SK-N-SH treated with all-trans-retinoic acid at 6 μM for 48 hours (cell line): Measurements from ENCODE around the gene RBP2.

Experiments used
- ARNTL ChIP-seq: fragments of 450-650 bp; formaldehyde crosslinking; IDR thresholded peaks from 2 replicates; pipeline ENCODE4 v1.5.0; 2020; ENCODE audit warnings: low read depth, mild to moderate bottlenecking, moderate library complexity, borderline replicate concordance
- BACH2 ChIP-seq: fragments of 250-450 bp; sonication (Bioruptor Pico); IDR thresholded peaks from 2 replicates; pipeline ENCODE4 v1.9.0; 2021; ENCODE audit warnings: mild to moderate bottlenecking, borderline replicate concordance
- ESRRG ChIP-seq: fragments of 250-450 bp; sonication (Bioruptor Pico); IDR thresholded peaks from 2 replicates; pipeline ENCODE4 v1.6.1; 2021; ENCODE audit warnings: mild to moderate bottlenecking
- PPARA ChIP-seq: fragments of 250-450 bp; sonication (Bioruptor Pico); IDR thresholded peaks from 2 replicates; pipeline ENCODE4 v1.5.0; 2020; ENCODE audit warnings: mild to moderate bottlenecking, borderline replicate concordance
- SNAI2 ChIP-seq: fragments of 250-450 bp; sonication (Bioruptor Pico); IDR thresholded peaks from 2 replicates; pipeline ENCODE4 v1.5.0; 2020; ENCODE audit warnings: mild to moderate bottlenecking, moderate library complexity
- TOX ChIP-seq: fragments of 250-450 bp; sonication (Bioruptor Pico); IDR thresholded peaks from 2 replicates; pipeline ENCODE4 v1.8.0; 2021; ENCODE audit warnings: mild to moderate bottlenecking, moderate library complexity, borderline replicate concordance
- ZC3H10 ChIP-seq: fragments of 250-450 bp; sonication (Bioruptor Pico); IDR thresholded peaks from 2 replicates; pipeline ENCODE4 v1.5.1; 2021; ENCODE audit warnings: mild to moderate bottlenecking, moderate library complexity
- ZFP3 ChIP-seq: fragments of 250-450 bp; sonication (Bioruptor Pico); IDR thresholded peaks from 2 replicates; pipeline ENCODE4 v1.5.0; 2020; ENCODE audit warnings: mild to moderate bottlenecking, moderate library complexity
- ZFP30 ChIP-seq: fragments of 450-650 bp; formaldehyde crosslinking; IDR thresholded peaks from 2 replicates; pipeline ENCODE4 v1.5.0; 2022; ENCODE audit warnings: mild to moderate bottlenecking, moderate library complexity
- ZNF70 ChIP-seq: fragments of 450-650 bp; formaldehyde crosslinking; IDR thresholded peaks from 2 replicates; pipeline ENCODE4 v1.5.0; 2020; ENCODE audit warnings: mild to moderate bottlenecking, moderate library complexity
- ZNF8 ChIP-seq: fragments of 450-650 bp; formaldehyde crosslinking; IDR thresholded peaks from 2 replicates; pipeline ENCODE4 v1.5.0; 2020; ENCODE audit warnings: mild to moderate bottlenecking, moderate library complexity
- TF ChIP-seq, protein P1 (sequence below): fragments of 250-450 bp; sonication (Bioruptor Pico); IDR thresholded peaks from 2 replicates; pipeline ENCODE4 v1.8.0; 2020; ENCODE audit warnings: mild to moderate bottlenecking, moderate library complexity, borderline replicate concordance
- TF ChIP-seq, protein P2 (sequence below): fragments of 250-450 bp; sonication (Bioruptor Pico); IDR thresholded peaks from 2 replicates; pipeline ENCODE4 v1.8.0; 2021; ENCODE audit warnings: low read depth, mild to moderate bottlenecking, moderate library complexity, borderline replicate concordance

DNA sequence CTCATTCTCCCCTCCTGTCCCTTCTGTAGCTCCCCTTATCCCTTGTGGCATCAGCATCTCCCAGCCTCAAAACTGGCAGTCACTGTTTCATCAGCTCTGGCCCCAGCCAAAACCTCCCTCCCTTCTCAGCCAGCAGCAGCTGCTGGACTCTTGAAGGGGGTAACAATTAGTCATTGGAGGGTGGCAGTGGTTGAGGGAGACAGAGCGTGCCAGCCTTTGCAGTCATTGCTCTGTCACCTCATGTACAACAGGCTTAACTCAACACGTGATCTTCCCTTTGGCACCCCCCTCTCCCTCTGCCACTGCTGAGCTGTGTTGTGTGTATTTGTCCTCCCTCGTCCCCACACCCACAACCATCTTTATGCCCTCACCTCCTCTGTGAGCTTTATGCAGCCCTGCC is 28.2 kb downstream of the RBP2 start:
- TF ChIP-seq TOX (CRISPR knock-in tag) (no peak), ZFP30 (no peak), ZFP3 (CRISPR knock-in tag) (no peak), ARNTL (CRISPR knock-in tag) (no peak), SNAI2 (CRISPR knock-in tag) (no peak), ZNF8 (CRISPR knock-in tag) (no peak), ZC3H10 (CRISPR knock-in tag) (no peak), ESRRG (no peak), ZNF70 (no peak), PPARA (CRISPR knock-in tag) (no peak), BACH2 (CRISPR knock-in tag) (no peak)
- TF ChIP-seq, protein P1, sequence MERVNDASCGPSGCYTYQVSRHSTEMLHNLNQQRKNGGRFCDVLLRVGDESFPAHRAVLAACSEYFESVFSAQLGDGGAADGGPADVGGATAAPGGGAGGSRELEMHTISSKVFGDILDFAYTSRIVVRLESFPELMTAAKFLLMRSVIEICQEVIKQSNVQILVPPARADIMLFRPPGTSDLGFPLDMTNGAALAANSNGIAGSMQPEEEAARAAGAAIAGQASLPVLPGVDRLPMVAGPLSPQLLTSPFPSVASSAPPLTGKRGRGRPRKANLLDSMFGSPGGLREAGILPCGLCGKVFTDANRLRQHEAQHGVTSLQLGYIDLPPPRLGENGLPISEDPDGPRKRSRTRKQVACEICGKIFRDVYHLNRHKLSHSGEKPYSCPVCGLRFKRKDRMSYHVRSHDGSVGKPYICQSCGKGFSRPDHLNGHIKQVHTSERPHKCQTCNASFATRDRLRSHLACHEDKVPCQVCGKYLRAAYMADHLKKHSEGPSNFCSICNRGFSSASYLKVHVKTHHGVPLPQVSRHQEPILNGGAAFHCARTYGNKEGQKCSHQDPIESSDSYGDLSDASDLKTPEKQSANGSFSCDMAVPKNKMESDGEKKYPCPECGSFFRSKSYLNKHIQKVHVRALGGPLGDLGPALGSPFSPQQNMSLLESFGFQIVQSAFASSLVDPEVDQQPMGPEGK = no peak
- TF ChIP-seq, protein P2, sequence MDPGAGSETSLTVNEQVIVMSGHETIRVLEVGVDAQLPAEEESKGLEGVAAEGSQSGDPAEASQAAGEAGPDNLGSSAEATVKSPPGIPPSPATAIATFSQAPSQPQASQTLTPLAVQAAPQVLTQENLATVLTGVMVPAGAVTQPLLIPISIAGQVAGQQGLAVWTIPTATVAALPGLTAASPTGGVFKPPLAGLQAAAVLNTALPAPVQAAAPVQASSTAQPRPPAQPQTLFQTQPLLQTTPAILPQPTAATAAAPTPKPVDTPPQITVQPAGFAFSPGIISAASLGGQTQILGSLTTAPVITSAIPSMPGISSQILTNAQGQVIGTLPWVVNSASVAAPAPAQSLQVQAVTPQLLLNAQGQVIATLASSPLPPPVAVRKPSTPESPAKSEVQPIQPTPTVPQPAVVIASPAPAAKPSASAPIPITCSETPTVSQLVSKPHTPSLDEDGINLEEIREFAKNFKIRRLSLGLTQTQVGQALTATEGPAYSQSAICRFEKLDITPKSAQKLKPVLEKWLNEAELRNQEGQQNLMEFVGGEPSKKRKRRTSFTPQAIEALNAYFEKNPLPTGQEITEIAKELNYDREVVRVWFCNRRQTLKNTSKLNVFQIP (CRISPR knock-in tag) = no peak
